Hematopoietic multipotent progenitor cell treated with erythropoietin and hydrocortisone succinate and interleukin-3 and kit ligand, for 17 days (in vitro differentiated cells): Measurements from ENCODE around the gene INS.
"Not testable (repeated sequence)": the region's sequence is repeated elsewhere in the genome, so short reads cannot be mapped to it uniquely, and the experiment has no call there.

Experiments used
- DNase-seq: peaks from one replicate; pipeline ENCODE4 v3.0.0-alpha.2; 2015; ENCODE audit warnings: low spot score

INS gene

GRCh38 chr11:2198621-2199365 lies 37.8 kb upstream of the INS start:
- DNase-seq: no peak

GRCh38 chr11:2197771-2198520 lies 36.9 kb upstream of the INS start:
- DNase-seq: no peak

GRCh38 chr11:2196970-2197770 lies 36.2 kb upstream of the INS start:
- DNase-seq: peak; percentile 43

GRCh38 chr11:2195756-2196088 lies 34.7 kb upstream of the INS start:
- DNase-seq: no peak

GRCh38 chr11:2194877-2195755 lies 34.1 kb upstream of the INS start:
- peak; percentile 16 for DNase-seq

GRCh38 chr11:2193888-2194595 lies 33.0 kb upstream of the INS start:
- DNase-seq: not testable (repeated sequence)

GRCh38 chr11:2193099-2193887 lies 32.3 kb upstream of the INS start:
- DNase-seq: peak; percentile 5

GRCh38 chr11:2192435-2192834 lies 31.4 kb upstream of the INS start:
- no peak for DNase-seq

- DNase-seq: no peak
Observed at GRCh38 chr11:2191883-2192282, 30.9 kb upstream of the INS start.

GRCh38 chr11:2190657-2191471 lies 29.9 kb upstream of the INS start:
- DNase-seq: no peak

GRCh38 chr11:2189938-2190656 lies 29.1 kb upstream of the INS start:
- DNase-seq: no peak

GRCh38 chr11:2188745-2189144 lies 27.7 kb upstream of the INS start:
- no peak for DNase-seq

- DNase-seq: no peak
Observed at GRCh38 chr11:2187280-2187707, 26.3 kb upstream of the INS start.

GRCh38 chr11:2186669-2187279 lies 25.8 kb upstream of the INS start:
- no peak for DNase-seq

- no peak for DNase-seq
Observed at GRCh38 chr11:2185324-2186085, 24.5 kb upstream of the INS start.

GRCh38 chr11:2182692-2183474 lies 21.9 kb upstream of the INS start:
- no peak for DNase-seq

- DNase-seq: no peak
Observed at GRCh38 chr11:2182075-2182474, 21.1 kb upstream of the INS start.
